ENCODE results near the gene MATK.

- no peak for TF ChIP-seq CTCF (IDR thresholded peaks at IDR 0.05)
- TF ChIP-seq POLR2A (IDR thresholded peaks at IDR 0.05), result no peak
These were observed 4.8 kb upstream of the MATK start for GRCh38 chr19:3790941-3791340.

All from body of pancreas (tissue), 4 donors.